ENCODE data around the gene JAML.
"Not testable (repeated sequence)": the region's sequence is repeated elsewhere in the genome, so short reads cannot be mapped to it uniquely, and the experiment has no call there.

The JAML gene

GRCh38 chr11:118198370-118198769 is 26.4 kb downstream of the JAML start:
- Mint-ChIP-seq H3K4me1 (peaks cover 8% of the 10 kb centered on the region), H3K9me3 (no peaks in the 10 kb centered on the region), H3K27me3 (ENCODE audit: low read depth, poor library complexity) (peaks cover 10% of the 10 kb centered on the region), H3K4me3 (no peak overlapping the region), H3K27ac (no peak overlapping the region), H3K36me3 (ENCODE audit: low read depth) (no peaks in the 10 kb centered on the region)
- peak; percentile 86 for DNase-seq
- TF ChIP-seq, protein P1, sequence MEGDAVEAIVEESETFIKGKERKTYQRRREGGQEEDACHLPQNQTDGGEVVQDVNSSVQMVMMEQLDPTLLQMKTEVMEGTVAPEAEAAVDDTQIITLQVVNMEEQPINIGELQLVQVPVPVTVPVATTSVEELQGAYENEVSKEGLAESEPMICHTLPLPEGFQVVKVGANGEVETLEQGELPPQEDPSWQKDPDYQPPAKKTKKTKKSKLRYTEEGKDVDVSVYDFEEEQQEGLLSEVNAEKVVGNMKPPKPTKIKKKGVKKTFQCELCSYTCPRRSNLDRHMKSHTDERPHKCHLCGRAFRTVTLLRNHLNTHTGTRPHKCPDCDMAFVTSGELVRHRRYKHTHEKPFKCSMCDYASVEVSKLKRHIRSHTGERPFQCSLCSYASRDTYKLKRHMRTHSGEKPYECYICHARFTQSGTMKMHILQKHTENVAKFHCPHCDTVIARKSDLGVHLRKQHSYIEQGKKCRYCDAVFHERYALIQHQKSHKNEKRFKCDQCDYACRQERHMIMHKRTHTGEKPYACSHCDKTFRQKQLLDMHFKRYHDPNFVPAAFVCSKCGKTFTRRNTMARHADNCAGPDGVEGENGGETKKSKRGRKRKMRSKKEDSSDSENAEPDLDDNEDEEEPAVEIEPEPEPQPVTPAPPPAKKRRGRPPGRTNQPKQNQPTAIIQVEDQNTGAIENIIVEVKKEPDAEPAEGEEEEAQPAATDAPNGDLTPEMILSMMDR (IDR thresholded peaks at IDR 0.05): peak; percentile 81

DNA sequence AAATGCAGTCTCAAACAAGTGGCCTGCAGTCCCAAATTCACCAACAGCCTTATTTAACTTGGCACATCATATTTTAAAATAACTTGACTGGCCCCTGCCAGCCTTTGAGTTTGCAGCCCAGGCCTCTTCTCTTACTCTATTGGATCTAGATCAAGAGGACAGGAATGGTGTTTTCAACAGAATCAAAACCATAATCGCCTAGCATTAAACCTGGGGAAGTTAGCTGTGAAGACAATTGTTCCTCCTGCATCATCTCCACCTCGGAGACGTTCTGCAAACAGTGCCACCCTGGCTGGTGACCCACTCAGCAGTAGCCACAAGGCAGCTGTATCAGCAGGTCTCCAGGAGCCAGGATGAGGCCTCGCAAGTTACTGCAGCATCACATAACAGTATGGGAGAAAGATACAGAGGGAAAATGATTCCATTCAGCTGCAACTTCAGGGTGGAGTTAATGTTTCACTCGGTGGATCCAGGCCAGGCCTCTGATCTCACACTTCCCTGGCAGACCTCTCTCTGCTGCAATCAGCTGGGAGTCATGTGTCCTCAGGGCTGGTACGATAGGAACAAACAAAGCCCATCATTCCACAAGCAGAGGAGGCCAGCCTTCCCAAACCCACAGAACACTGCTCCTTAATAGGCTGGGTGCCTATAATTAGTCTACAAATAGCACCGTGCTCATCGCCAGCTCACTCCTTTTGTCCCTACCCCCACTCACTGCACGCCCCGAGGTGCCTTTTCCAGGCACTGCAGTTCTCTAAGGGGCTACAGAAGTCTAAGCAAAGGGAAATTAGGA is 29.8 kb downstream of the JAML start:
- peaks cover 8% of the 10 kb centered on the region for H3K4me1 Mint-ChIP-seq
- peaks cover 24% of the 10 kb centered on the region for H3K9me3 Mint-ChIP-seq
- peaks cover 15% of the 10 kb centered on the region for H3K27me3 Mint-ChIP-seq (ENCODE audit: low read depth, poor library complexity)
- TF ChIP-seq, protein P1 (IDR thresholded peaks at IDR 0.05): no peak
- H3K27ac Mint-ChIP-seq: no peak overlapping the region
- no peak overlapping the region for H3K4me3 Mint-ChIP-seq
- no peak for DNase-seq
- H3K36me3 Mint-ChIP-seq (ENCODE audit: low read depth): no peaks in the 10 kb centered on the region

GRCh38 chr11:118193910-118194566 is 30.8 kb downstream of the JAML start:
- peaks cover 21% of the 10 kb centered on the region for H3K27me3 Mint-ChIP-seq (ENCODE audit: low read depth, poor library complexity)
- H3K4me1 Mint-ChIP-seq: peaks cover 8% of the 10 kb centered on the region
- no peak overlapping the region for H3K27ac Mint-ChIP-seq
- no peak overlapping the region for H3K4me3 Mint-ChIP-seq
- H3K36me3 Mint-ChIP-seq (ENCODE audit: low read depth): no peaks in the 10 kb centered on the region
- TF ChIP-seq, protein P1 (IDR thresholded peaks at IDR 0.05): no peak
- DNase-seq: no peak
- peaks cover 24% of the 10 kb centered on the region for H3K9me3 Mint-ChIP-seq

DNA sequence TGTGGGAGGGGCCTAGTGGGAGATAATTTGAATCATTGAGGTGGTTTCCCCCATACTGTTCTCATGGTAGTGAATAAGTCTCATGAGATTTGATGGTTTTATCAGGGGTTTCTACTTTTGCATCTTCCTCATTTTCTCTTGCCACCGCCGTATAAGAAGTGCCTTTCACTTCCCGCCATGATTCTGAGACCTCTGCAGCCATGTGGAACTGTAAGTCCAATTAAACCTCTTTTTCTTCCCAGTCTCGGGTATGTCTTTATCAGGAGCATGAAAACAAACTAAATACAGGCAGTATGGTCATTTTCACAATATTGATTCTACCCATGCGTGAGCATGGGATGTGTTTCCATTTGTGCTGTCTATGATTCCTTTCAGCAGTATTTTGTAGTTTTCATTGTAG is 32.0 kb downstream of the JAML start:
- H3K4me1 Mint-ChIP-seq; H3K27ac Mint-ChIP-seq; H3K36me3 Mint-ChIP-seq (ENCODE audit: low read depth); H3K4me3 Mint-ChIP-seq; DNase-seq: not testable (repeated sequence)
- Mint-ChIP-seq H3K9me3 (peaks cover 24% of the 10 kb centered on the region), H3K27me3 (ENCODE audit: low read depth, poor library complexity) (peaks cover 24% of the 10 kb centered on the region)

- H3K4me3 Mint-ChIP-seq; H3K36me3 Mint-ChIP-seq (ENCODE audit: low read depth): not testable (repeated sequence)
Observed at GRCh38 chr11:118190942-118191506, 33.8 kb downstream of the JAML start.

GRCh38 chr11:118186346-118187107 is 38.3 kb downstream of the JAML start:
- DNase-seq: no peak
- peaks cover 55% of the 10 kb centered on the region for H3K27me3 Mint-ChIP-seq (ENCODE audit: low read depth, poor library complexity)
- no peak overlapping the region for H3K4me3 Mint-ChIP-seq
- H3K9me3 Mint-ChIP-seq: peaks cover 13% of the 10 kb centered on the region
- no peaks in the 10 kb centered on the region for H3K36me3 Mint-ChIP-seq (ENCODE audit: low read depth)
- no peak overlapping the region for H3K27ac Mint-ChIP-seq
- H3K4me1 Mint-ChIP-seq: no peaks in the 10 kb centered on the region
- TF ChIP-seq, protein P1 (IDR thresholded peaks at IDR 0.05): no peak

More at GRCh38 chr11:118190942-118191506, 33.8 kb downstream of the JAML start:
- not testable (repeated sequence) for H3K27ac Mint-ChIP-seq, H3K4me1 Mint-ChIP-seq, DNase-seq
- Mint-ChIP-seq H3K9me3 (peaks cover 24% of the 10 kb centered on the region), H3K27me3 (ENCODE audit: low read depth, poor library complexity) (peaks cover 41% of the 10 kb centered on the region)
